Left hindlimb (tissue), 1 donor: ENCODE results near the gene USP25.

Experiments
- DNase-seq: peaks from one replicate; pipeline ENCODE4 v3.0.0-alpha.2; 2018

The USP25 gene

GRCh38 chr21:15820327-15820726, 90.5 kb downstream of the USP25 start:
- DNase-seq, result no peak

GRCh38 chr21:15820852-15821379, 91.1 kb downstream of the USP25 start:
- no peak for DNase-seq

GRCh38 chr21:15823486-15824150, 93.8 kb downstream of the USP25 start:
- no peak for DNase-seq

- no peak for DNase-seq
Measured at GRCh38 chr21:15825700-15826099, 95.9 kb downstream of the USP25 start.

GRCh38 chr21:15826147-15826780, 96.5 kb downstream of the USP25 start:
- no peak for DNase-seq

- DNase-seq, result no peak
Measured at GRCh38 chr21:15826908-15827601, 97.3 kb downstream of the USP25 start.

- no peak for DNase-seq
Measured at GRCh38 chr21:15831497-15831896, 101.7 kb downstream of the USP25 start.

GRCh38 chr21:15837645-15838044, 107.9 kb downstream of the USP25 start:
- DNase-seq, result no peak

GRCh38 chr21:15839026-15839425, 109.2 kb downstream of the USP25 start:
- DNase-seq, result no peak

GRCh38 chr21:15839601-15840000, 109.8 kb downstream of the USP25 start:
- DNase-seq, result no peak

GRCh38 chr21:15840406-15840805, 110.6 kb downstream of the USP25 start:
- DNase-seq, result no peak

- no peak for DNase-seq
Measured at GRCh38 chr21:15841856-15842564, 112.2 kb downstream of the USP25 start.

GRCh38 chr21:15842565-15842880, 112.7 kb downstream of the USP25 start:
- no peak for DNase-seq

GRCh38 chr21:15843766-15844165, 114.0 kb downstream of the USP25 start:
- DNase-seq, result no peak

- no peak for DNase-seq
Measured at GRCh38 chr21:15848634-15849560, 119.1 kb downstream of the USP25 start.

GRCh38 chr21:15849927-15850326, 120.1 kb downstream of the USP25 start:
- no peak for DNase-seq

- no peak for DNase-seq
Measured at GRCh38 chr21:15850645-15851044, 120.9 kb downstream of the USP25 start.

- DNase-seq, result no peak
Measured at GRCh38 chr21:15852146-15852545, 122.4 kb downstream of the USP25 start.

- DNase-seq, result no peak
Measured at GRCh38 chr21:15853126-15853525, 123.3 kb downstream of the USP25 start.

GRCh38 chr21:15856813-15857212, 127.0 kb downstream of the USP25 start:
- no peak for DNase-seq

- DNase-seq, result no peak
Measured at GRCh38 chr21:15857740-15858139, 128.0 kb downstream of the USP25 start.

- no peak for DNase-seq
Measured at GRCh38 chr21:15860541-15860940, 130.8 kb downstream of the USP25 start.
